Endothelial cell of umbilical vein (primary cell): Measurements from ENCODE around the gene MN1.

Source experiments
- POLR2A ChIP-seq: IDR thresholded peaks from 2 replicates; pipeline ENCODE4 v1.6.1; 2012; ENCODE audit warnings: low read depth, mild to moderate bottlenecking, control low read depth, low read length
- TF ChIP-seq, protein P1 (sequence below), 2 donors: IDR thresholded peaks; 1 replicate in 1 of 2; 2 replicates in 1 of 2; pipeline ENCODE4 v1.5.1; 2011; ENCODE audit warnings: low read length in 2 of 2, mild to moderate bottlenecking in 2 of 2, moderate library complexity in 2 of 2, control low read depth in 1 of 2, inconsistent platforms in 1 of 2, low read depth in 1 of 2; ENCODE audit not compliant: insufficient read depth in 1 of 2; ENCODE audit errors: extremely low read depth in 1 of 2

DNA sequence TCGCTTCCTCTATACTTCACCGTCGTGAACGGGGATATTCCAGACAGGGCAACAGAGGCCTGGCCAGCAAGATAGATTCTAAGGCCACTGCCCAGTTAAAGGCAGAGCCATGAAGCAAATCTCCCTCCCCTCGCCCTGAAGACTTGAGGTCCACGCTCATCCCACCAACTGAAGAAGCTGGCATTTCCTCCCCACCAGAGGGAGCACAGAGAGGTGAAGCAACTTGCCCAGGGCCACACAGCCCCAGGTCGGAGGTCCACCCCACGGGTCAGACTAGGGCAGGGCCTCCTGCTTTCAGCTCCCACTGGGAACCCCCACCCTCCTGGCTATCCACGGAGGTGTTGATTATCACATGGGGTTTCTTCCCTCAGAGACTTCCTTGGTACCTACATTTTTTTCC is 27.4 kb downstream of the MN1 start:
- no peak for TF ChIP-seq POLR2A
- TF ChIP-seq, protein P1, sequence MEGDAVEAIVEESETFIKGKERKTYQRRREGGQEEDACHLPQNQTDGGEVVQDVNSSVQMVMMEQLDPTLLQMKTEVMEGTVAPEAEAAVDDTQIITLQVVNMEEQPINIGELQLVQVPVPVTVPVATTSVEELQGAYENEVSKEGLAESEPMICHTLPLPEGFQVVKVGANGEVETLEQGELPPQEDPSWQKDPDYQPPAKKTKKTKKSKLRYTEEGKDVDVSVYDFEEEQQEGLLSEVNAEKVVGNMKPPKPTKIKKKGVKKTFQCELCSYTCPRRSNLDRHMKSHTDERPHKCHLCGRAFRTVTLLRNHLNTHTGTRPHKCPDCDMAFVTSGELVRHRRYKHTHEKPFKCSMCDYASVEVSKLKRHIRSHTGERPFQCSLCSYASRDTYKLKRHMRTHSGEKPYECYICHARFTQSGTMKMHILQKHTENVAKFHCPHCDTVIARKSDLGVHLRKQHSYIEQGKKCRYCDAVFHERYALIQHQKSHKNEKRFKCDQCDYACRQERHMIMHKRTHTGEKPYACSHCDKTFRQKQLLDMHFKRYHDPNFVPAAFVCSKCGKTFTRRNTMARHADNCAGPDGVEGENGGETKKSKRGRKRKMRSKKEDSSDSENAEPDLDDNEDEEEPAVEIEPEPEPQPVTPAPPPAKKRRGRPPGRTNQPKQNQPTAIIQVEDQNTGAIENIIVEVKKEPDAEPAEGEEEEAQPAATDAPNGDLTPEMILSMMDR (IDR thresholded peaks at IDR 0.05; ENCODE audit: extremely low read depth in 1 of 2, insufficient read depth in 1 of 2, low read depth in 1 of 2, low read length in 2 of 2) = no peak
